Gastroesophageal sphincter (tissue), 3 donors: Measurements from ENCODE around the gene TTC39C.

Experiments used
- EP300 ChIP-seq: sonication (generic); formaldehyde crosslinking; IDR thresholded peaks from one replicate; pipeline ENCODE4 v1.6.1; 2017; ENCODE audit warnings: antibody characterized with exemption, mild to moderate bottlenecking
- TF ChIP-seq, protein P1 (sequence below), 4 experiments: fragments of 200-600 bp in 2 of 4; fragments of 450-650 bp in 2 of 4; sonication (generic) in 1 of 4; IDR thresholded peaks; one replicate each; pipeline ENCODE4 v1.5.1; 2017 to 2019; ENCODE audit warnings: antibody characterized with exemption in 4 of 4, mild to moderate bottlenecking in 2 of 4, moderate library complexity in 2 of 4

DNA sequence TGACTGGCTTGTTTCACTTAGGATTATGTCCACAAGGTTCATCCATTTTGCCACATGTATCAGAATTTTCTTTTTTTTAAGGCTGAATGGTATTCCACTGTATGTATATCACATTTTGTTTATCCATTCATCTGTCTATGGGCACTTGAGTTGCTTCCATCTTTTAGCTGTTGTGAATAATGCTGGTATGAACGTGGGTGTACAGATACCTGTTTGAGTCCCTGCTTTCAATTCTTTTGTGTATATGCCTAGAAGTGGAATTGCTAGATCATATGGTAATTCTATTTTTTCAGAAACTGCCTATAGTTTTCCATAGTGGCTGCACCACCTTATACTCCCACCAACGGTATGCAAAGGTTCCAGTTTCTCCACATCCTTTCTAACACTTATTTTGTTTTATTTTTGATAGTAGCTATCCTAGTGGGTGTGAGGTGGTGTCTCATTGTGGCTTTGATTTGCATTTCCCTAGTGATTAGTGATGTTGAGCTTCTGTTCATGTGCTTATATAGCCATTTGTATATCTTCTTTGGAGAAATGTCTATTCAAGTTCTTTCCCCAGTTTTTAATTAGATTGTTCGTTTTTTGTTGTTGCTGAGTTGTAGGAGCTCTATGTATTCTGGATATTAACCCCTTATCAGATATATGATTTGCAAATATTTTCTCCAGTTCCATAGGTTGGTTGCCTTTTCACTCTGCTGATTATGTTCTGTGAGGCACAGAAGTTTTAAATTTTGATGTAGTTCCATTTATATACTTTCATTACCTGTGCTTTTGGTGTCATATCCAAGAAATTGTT, 40.7 kb downstream of the TTC39C start:
- TF ChIP-seq, protein P1, sequence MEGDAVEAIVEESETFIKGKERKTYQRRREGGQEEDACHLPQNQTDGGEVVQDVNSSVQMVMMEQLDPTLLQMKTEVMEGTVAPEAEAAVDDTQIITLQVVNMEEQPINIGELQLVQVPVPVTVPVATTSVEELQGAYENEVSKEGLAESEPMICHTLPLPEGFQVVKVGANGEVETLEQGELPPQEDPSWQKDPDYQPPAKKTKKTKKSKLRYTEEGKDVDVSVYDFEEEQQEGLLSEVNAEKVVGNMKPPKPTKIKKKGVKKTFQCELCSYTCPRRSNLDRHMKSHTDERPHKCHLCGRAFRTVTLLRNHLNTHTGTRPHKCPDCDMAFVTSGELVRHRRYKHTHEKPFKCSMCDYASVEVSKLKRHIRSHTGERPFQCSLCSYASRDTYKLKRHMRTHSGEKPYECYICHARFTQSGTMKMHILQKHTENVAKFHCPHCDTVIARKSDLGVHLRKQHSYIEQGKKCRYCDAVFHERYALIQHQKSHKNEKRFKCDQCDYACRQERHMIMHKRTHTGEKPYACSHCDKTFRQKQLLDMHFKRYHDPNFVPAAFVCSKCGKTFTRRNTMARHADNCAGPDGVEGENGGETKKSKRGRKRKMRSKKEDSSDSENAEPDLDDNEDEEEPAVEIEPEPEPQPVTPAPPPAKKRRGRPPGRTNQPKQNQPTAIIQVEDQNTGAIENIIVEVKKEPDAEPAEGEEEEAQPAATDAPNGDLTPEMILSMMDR (IDR thresholded peaks at IDR 0.05): no peak
- TF ChIP-seq EP300: no peak
